ENCODE data around the gene NAT16. TPM values are rescaled to one million over a fixed set of nuclear protein-coding genes. Genes with fewer than 3 reads are reported as not detected.
A peak's percentile ranks its signal among the peaks of the same experiment; 100 is the strongest.

NAT16 gene
- total and polyA plus RNA-seq, 10 of the 15 experiments (the other 5 are each of a cell fraction or from before 2014, with no cell fraction given): not detected

- FAIRE-seq (no peak), DNase-seq (ENCODE audit: low read depth, low spot score) (no peak), ATAC-seq (no peak)
- BruUV-seq (replicated peaks): no TSS peak
- Histone ChIP-seq H3K27ac (ENCODE audit: control insufficient read depth, insufficient read depth) (no peak overlapping the region), H4K20me1 (ENCODE audit: control insufficient read depth, insufficient read depth) (no peaks in the 10 kb centered on the region), H3K9ac (ENCODE audit: control insufficient read depth, insufficient read depth, low read length) (no peak overlapping the region), H3K79me2 (ENCODE audit: control insufficient read depth, insufficient read depth, low read length) (no peaks in the 10 kb centered on the region), H3K4me2 (ENCODE audit: control insufficient read depth, insufficient read depth) (0 out of 2 replicates have a peak overlapping the region, but pooled peaks have one; percentile 41), H3K4me1 (ENCODE audit: control insufficient read depth, insufficient read depth, low read length) (peaks cover 26% of the 10 kb centered on the region), H2AFZ (ENCODE audit: control insufficient read depth, low read depth, low read length) (no peak overlapping the region), H3K36me3 (ENCODE audit: control insufficient read depth in 2 of 2, insufficient read depth in 2 of 2, low read length in 1 of 2) (no peaks in the 10 kb centered on the region), H3K4me3 (no peak overlapping the region; the same call in 1 of the 2 replicates), H3K9me3 (replicated peaks; ENCODE audit: control insufficient read depth, insufficient read depth, low read length) (no peaks in the 10 kb centered on the region), H3K27me3 (replicated peaks in 1 of 2; ENCODE audit: control insufficient read depth in 2 of 2, insufficient read depth in 2 of 2, low read length in 1 of 2) (no peaks in the 10 kb centered on the region)
- ChIA-PET SMC1A (ENCODE audit: uncharacterized antibody, unreplicated experiment) (interaction anchor here (0.6 to 2.9 kb wide), 12 partner anchors 11 to 69 kb away, joined by 3 to 13 read pairs (median 4); no protein-coding TSS in a partner anchor), POLR2A (interaction anchor here (0.5 to 3.4 kb wide), 12 partner anchors 9 to 248 kb away, joined by 3 to 24 read pairs (median 5); partner anchors contain the start of genes MUC17, SRRT and TRIM56), CTCF (interaction anchor here (0.6 to 3.4 kb wide), 13 partner anchors 10 to 70 kb away, joined by 3 to 16 read pairs (median 7); no protein-coding TSS in a partner anchor), RAD21 (ENCODE audit: unreplicated experiment) (interaction anchor here (0.9 to 1.9 kb wide), 11 partner anchors 10 to 70 kb away, joined by 3 to 14 read pairs (median 4); partner anchors contain the start of gene TRIM56)
- intact Hi-C loops (cut with micrococcal nuclease; ENCODE audit: unreplicated experiment): loop anchor here (5.0 kb wide), 1 partner anchor 36 kb away; the partner anchor contains the start of gene TRIM56
- in situ Hi-C loops (cut with MboI): no loop called here
- TF ChIP-seq MLLT1 (IDR thresholded peaks at IDR 0.05) (0 out of 2 replicates have a peak, but pooled peaks have one; percentile 54), RELB (IDR thresholded peaks at IDR 0.05; ENCODE audit: low read depth) (no peak)
- 75% methylated on average over 11 of the region's 11 CpGs for WGBS (ENCODE audit: insufficient coverage, insufficient replicate concordance, low lambda C conversion rate, missing lambda C conversion rate)
Observed at GRCh38 chr7:101122933-101123702, 57.0 kb downstream of the NAT16 start.

All from GM12878 (cell line).